ENCODE results near the gene PITX1. TPM values are rescaled to one million over a fixed set of nuclear protein-coding genes. Genes with fewer than 3 reads are reported as not detected.

The PITX1 gene
- total and polyA plus RNA-seq, 2 donors (not counting 3 experiments of a cell fraction or from before 2014, with no cell fraction given), result 0.48 to 6.0 TPM

DNA sequence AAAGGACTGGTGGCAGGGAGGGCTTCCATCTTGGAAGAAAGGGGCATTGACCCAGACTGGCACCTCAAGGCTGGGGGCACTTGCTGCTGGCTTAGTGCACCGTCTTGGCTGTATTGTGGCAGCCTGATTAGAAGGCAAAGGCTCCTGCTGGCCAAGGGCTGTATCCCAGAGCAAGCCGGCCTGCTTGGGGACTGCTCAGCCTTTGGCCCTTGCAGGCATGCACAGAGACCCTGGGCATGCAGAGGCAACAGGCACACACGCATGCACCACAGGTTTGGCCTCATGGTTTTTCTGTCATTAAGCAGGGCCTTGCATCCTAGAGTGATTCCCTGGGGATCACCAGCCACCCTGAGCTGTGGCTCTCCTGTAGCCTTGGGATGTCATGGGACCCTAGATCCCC lies 29.0 kb downstream of the PITX1 start:
- BruUV-seq (replicated peaks), result no TSS peak
- Histone ChIP-seq H3K27ac (ENCODE audit: insufficient read depth, low read depth, low read length) (no peak overlapping the region), H3K36me3 (ENCODE audit: control insufficient read depth in 2 of 2, extremely low read depth in 1 of 2, insufficient read depth in 2 of 2, low read length in 2 of 2) (no peaks in the 10 kb centered on the region), H3K9me3 (replicated peaks; ENCODE audit: control insufficient read depth, insufficient read depth, low read length) (no peaks in the 10 kb centered on the region), H3K9ac (replicated peaks; ENCODE audit: extremely low read depth, insufficient read depth, low read length) (no peak overlapping the region), H3K9me1 (replicated peaks; ENCODE audit: control insufficient read depth, extremely low read depth, insufficient read depth, low read length) (no peaks in the 10 kb centered on the region), H2AFZ (ENCODE audit: low read depth, low read length) (no peak overlapping the region), H3K4me2 (ENCODE audit: insufficient read depth, low read length) (no peak overlapping the region), H3K4me1 (ENCODE audit: control insufficient read depth, extremely low read depth, insufficient read depth, low read length) (no peaks in the 10 kb centered on the region), H3K27me3 (ENCODE audit: control insufficient read depth in 2 of 2, insufficient read depth in 2 of 2, low read length in 2 of 2) (peaks cover 0 to 1% of the 10 kb centered on the region in 2 experiments), H4K20me1 (replicated peaks; ENCODE audit: control insufficient read depth, extremely low read depth, insufficient read depth, low read length) (no peaks in the 10 kb centered on the region), H3K79me2 (ENCODE audit: control insufficient read depth, insufficient read depth, low read length) (no peaks in the 10 kb centered on the region), H3K4me3 (replicated peaks in 1 of 3; ENCODE audit: insufficient read depth in 1 of 3, low read depth in 1 of 3, low read length in 3 of 3) (no peak overlapping the region)
- FAIRE-seq (no peak), DNase-seq (ENCODE audit: low read depth, low spot score) (no peak)
- ChIA-PET POLR2A (no interaction called here), CTCF (interaction anchor here (1.2 kb wide), 1 partner anchor 48 kb away, joined by 4 read pairs; no protein-coding TSS in a partner anchor)
- intact Hi-C loops (cut with micrococcal nuclease), result no loop called here
- dilution Hi-C loops (cut with MboI; ENCODE audit: extremely low pct_ligation_motif_present, low sequenced_read_pairs), result no loop called here
- TF ChIP-seq GATA2 (IDR thresholded peaks at IDR 0.05; ENCODE audit: insufficient read depth, insufficient read length, low read depth, low read length) (no peak), JUN (IDR thresholded peaks at IDR 0.05; ENCODE audit: borderline replicate concordance, insufficient read depth, insufficient read length, low read depth) (no peak), POLR2A (IDR thresholded peaks at IDR 0.05; ENCODE audit: low read depth, low read length) (no peak), FOS (IDR thresholded peaks at IDR 0.05; ENCODE audit: borderline replicate concordance, insufficient read depth, low read length) (no peak), MYC (IDR thresholded peaks at IDR 0.05; ENCODE audit: low read depth, low read length) (no peak), EZH2 (IDR thresholded peaks at IDR 0.05; ENCODE audit: borderline replicate concordance, low read depth, low read length, severe bottlenecking) (no peak), POLR2AphosphoS5 (IDR thresholded peaks at IDR 0.05; ENCODE audit: insufficient read depth, low read depth, low read length) (no peak)
- TF ChIP-seq, protein P1, sequence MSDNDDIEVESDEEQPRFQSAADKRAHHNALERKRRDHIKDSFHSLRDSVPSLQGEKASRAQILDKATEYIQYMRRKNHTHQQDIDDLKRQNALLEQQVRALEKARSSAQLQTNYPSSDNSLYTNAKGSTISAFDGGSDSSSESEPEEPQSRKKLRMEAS (IDR thresholded peaks at IDR 0.05; ENCODE audit: insufficient read depth, insufficient read length), result no peak
- TF ChIP-seq, protein P2, sequence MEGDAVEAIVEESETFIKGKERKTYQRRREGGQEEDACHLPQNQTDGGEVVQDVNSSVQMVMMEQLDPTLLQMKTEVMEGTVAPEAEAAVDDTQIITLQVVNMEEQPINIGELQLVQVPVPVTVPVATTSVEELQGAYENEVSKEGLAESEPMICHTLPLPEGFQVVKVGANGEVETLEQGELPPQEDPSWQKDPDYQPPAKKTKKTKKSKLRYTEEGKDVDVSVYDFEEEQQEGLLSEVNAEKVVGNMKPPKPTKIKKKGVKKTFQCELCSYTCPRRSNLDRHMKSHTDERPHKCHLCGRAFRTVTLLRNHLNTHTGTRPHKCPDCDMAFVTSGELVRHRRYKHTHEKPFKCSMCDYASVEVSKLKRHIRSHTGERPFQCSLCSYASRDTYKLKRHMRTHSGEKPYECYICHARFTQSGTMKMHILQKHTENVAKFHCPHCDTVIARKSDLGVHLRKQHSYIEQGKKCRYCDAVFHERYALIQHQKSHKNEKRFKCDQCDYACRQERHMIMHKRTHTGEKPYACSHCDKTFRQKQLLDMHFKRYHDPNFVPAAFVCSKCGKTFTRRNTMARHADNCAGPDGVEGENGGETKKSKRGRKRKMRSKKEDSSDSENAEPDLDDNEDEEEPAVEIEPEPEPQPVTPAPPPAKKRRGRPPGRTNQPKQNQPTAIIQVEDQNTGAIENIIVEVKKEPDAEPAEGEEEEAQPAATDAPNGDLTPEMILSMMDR (IDR thresholded peaks at IDR 0.05; ENCODE audit: extremely low read depth in 1 of 2, insufficient read depth in 1 of 2, low read depth in 1 of 2, low read length in 2 of 2), result no peak
